ENCODE data around the gene KPNA6. TPM values are rescaled to one million over a fixed set of nuclear protein-coding genes. Genes with fewer than 3 reads are reported as not detected.

KPNA6 gene
- total and polyA plus RNA-seq, 9 of the 15 experiments (the other 6 are each of a cell fraction or from before 2014, with no cell fraction given): 20.1 to 54.6 (median 32.2) TPM

DNA sequence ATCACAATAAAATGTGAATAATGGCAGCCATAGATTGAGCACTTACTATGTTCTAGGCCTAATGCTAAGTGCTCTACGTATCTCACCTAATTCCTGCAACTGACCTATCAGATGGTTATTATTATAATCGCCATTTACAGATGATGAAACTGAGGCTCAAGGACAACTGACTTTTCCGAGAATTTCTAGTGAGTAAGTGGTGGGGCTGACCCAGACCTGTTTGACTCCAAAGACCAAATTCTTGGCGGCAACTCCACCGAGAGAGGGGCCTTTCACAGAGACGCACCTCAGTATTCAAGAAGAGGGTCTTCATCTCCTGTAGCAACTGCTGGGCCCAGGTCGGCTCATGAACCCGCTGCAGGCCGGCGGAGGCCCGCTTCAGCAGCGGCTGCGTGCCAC, 113.7 kb downstream of the KPNA6 start (continued):
- no peak for TF ChIP-seq ZBTB40 (IDR thresholded peaks at IDR 0.05)
- TF ChIP-seq ZBTB40 (CRISPR knock-in tag; IDR thresholded peaks at IDR 0.05): no peak
- peak; percentile 16; the same call in 1 of the 2 replicates for TF ChIP-seq ETV5 (CRISPR knock-in tag; IDR thresholded peaks at IDR 0.05; ENCODE audit: low read depth)
- TF ChIP-seq NR2C2 (CRISPR knock-in tag; IDR thresholded peaks at IDR 0.05): peak; percentile 5; the same call in 1 of the 2 replicates
- no peak for TF ChIP-seq NR2C2 (tag; IDR thresholded peaks at IDR 0.05)
- 0 out of 2 replicates have a peak, but pooled peaks have one; percentile 52 for TF ChIP-seq GABPB2 (CRISPR knock-in tag; conservative IDR thresholded peaks at IDR 0.05)
- no peak for TF ChIP-seq KDM1A (IDR thresholded peaks at IDR 0.05)
- peak; percentile 44 for TF ChIP-seq HMGN3 (IDR thresholded peaks at IDR 0.05; ENCODE audit: borderline replicate concordance, extremely low read depth, insufficient read length, low read depth, low read length)
- TF ChIP-seq HMBOX1 (IDR thresholded peaks at IDR 0.05): no peak
- no peak for TF ChIP-seq ZNF707 (CRISPR knock-in tag; conservative IDR thresholded peaks at IDR 0.05)
- TF ChIP-seq ZNF324 (CRISPR knock-in tag; IDR thresholded peaks at IDR 0.05): no peak
- TF ChIP-seq ZNF217 (CRISPR knock-in tag; IDR thresholded peaks at IDR 0.05): no peak
- TF ChIP-seq, protein P1, sequence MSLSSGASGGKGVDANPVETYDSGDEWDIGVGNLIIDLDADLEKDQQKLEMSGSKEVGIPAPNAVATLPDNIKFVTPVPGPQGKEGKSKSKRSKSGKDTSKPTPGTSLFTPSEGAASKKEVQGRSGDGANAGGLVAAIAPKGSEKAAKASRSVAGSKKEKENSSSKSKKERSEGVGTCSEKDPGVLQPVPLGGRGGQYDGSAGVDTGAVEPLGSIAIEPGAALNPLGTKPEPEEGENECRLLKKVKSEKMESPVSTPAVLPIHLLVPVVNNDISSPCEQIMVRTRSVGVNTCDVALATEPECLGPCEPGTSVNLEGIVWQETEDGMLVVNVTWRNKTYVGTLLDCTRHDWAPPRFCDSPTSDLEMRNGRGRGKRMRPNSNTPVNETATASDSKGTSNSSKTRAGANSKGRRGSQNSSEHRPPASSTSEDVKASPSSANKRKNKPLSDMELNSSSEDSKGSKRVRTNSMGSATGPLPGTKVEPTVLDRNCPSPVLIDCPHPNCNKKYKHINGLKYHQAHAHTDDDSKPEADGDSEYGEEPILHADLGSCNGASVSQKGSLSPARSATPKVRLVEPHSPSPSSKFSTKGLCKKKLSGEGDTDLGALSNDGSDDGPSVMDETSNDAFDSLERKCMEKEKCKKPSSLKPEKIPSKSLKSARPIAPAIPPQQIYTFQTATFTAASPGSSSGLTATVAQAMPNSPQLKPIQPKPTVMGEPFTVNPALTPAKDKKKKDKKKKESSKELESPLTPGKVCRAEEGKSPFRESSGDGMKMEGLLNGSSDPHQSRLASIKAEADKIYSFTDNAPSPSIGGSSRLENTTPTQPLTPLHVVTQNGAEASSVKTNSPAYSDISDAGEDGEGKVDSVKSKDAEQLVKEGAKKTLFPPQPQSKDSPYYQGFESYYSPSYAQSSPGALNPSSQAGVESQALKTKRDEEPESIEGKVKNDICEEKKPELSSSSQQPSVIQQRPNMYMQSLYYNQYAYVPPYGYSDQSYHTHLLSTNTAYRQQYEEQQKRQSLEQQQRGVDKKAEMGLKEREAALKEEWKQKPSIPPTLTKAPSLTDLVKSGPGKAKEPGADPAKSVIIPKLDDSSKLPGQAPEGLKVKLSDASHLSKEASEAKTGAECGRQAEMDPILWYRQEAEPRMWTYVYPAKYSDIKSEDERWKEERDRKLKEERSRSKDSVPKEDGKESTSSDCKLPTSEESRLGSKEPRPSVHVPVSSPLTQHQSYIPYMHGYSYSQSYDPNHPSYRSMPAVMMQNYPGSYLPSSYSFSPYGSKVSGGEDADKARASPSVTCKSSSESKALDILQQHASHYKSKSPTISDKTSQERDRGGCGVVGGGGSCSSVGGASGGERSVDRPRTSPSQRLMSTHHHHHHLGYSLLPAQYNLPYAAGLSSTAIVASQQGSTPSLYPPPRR (CRISPR knock-in tag; IDR thresholded peaks at IDR 0.05; ENCODE audit: borderline replicate concordance): 0 out of 2 replicates have a peak, but pooled peaks have one; percentile 35
- no peak for TF ChIP-seq L3MBTL2 (IDR thresholded peaks at IDR 0.05)
- TF ChIP-seq ZNF586 (CRISPR knock-in tag; conservative IDR thresholded peaks at IDR 0.05): no peak
